Measurements from ENCODE around the gene HSD17B14.
"Not testable (repeated sequence)": the region's sequence is repeated elsewhere in the genome, so short reads cannot be mapped to it uniquely, and the experiment has no call there.

HSD17B14 gene

GRCh38 chr19:48836089-48837017 is at the start of gene HSD17B14:
HSD17B14 (minus strand) TSS chr19:48836491; CDS start chr19:48836411, 80 bp downstream.
- DNase-seq (ENCODE audit: low read depth), result no peak
- TF ChIP-seq CTCF (IDR thresholded peaks at IDR 0.05; ENCODE audit: low read depth, low read length, missing control alignments), result no peak
- peak within 1 kb of the TSS; percentile 43 for H3K4me3 ChIP-seq (ENCODE audit: low read depth, low read length)

- no peak for TF ChIP-seq CTCF (IDR thresholded peaks at IDR 0.05; ENCODE audit: low read depth, low read length, missing control alignments)
- DNase-seq (ENCODE audit: low read depth), result no peak
- H3K4me3 ChIP-seq (ENCODE audit: low read depth, low read length), result no peak overlapping the region
Observed at GRCh38 chr19:48883726-48884125, 47.4 kb upstream of the HSD17B14 start.

GRCh38 chr19:48881741-48882657 is 45.7 kb upstream of the HSD17B14 start:
- TF ChIP-seq CTCF (IDR thresholded peaks at IDR 0.05; ENCODE audit: low read depth, low read length, missing control alignments), result no peak
- no peak overlapping the region for H3K4me3 ChIP-seq (ENCODE audit: low read depth, low read length)
- no peak for DNase-seq (ENCODE audit: low read depth)

GRCh38 chr19:48879696-48880095 is 43.4 kb upstream of the HSD17B14 start:
- not testable (repeated sequence) for DNase-seq (ENCODE audit: low read depth); H3K4me3 ChIP-seq (ENCODE audit: low read depth, low read length)

GRCh38 chr19:48879025-48879637 is 42.8 kb upstream of the HSD17B14 start:
- no peak for DNase-seq (ENCODE audit: low read depth)
- TF ChIP-seq CTCF (IDR thresholded peaks at IDR 0.05; ENCODE audit: low read depth, low read length, missing control alignments), result no peak

GRCh38 chr19:48878196-48879024 is 42.1 kb upstream of the HSD17B14 start:
- DNase-seq (ENCODE audit: low read depth), result no peak
- TF ChIP-seq CTCF (IDR thresholded peaks at IDR 0.05; ENCODE audit: low read depth, low read length, missing control alignments), result no peak
- H3K4me3 ChIP-seq (ENCODE audit: low read depth, low read length), result no peak overlapping the region

More at GRCh38 chr19:48879025-48879637, 42.8 kb upstream of the HSD17B14 start:
- no peak overlapping the region for H3K4me3 ChIP-seq (ENCODE audit: low read depth, low read length)
